Measurements from ENCODE around the gene MKKS. TPM values are rescaled to one million over a fixed set of nuclear protein-coding genes. Genes with fewer than 3 reads are reported as not detected.
A peak's percentile ranks its signal among the peaks of the same experiment; 100 is the strongest.

Gene MKKS
- total and polyA plus RNA-seq, 2 of the 13 experiments (the other 11 are each of a cell fraction or from before 2014, with no cell fraction given): 26.7 to 34.5 TPM

DNA sequence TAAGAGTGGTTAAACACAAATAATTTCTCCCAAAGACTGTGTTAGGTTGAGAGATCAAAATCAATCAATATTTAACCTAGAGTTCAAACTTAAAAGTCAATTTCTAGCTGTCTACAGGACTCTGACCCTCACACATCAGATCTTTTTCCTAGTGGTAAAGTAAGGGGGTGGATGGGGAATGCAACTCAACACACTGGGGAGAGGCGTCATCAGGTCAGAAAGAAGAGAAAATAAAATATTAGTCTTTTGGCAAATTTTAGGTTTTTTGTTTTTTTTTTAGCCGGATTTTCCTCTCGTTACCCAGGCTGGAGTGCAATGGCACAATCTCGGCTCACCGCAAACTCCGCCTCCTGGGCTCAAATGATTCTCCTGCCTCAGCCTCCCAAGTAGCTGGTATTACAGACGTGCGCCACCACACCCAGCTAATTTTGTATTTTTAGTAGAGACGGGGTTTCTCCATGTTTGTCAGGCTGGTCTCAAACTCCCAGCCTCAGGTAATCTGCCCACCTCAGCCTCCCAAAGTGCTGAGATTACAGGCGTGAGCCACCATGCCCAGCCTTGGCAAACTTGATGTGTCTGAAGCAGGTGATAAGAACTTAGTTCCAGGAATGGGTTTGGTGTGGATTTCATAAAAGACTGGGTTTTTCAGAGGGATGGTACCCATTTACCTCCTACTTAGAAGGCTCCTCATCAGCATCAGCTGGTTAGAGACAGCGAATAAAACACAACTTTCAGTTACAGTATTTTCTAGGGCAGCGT, 65.9 kb downstream of the MKKS start (continued):
- TF ChIP-seq SMAD1 (CRISPR knock-in tag; IDR thresholded peaks at IDR 0.05; ENCODE audit: borderline replicate concordance, low read depth): no peak
- no peak for TF ChIP-seq ATF3 (CRISPR knock-in tag; IDR thresholded peaks at IDR 0.05)
- no peak for TF ChIP-seq ATRX (CRISPR knock-in tag; IDR thresholded peaks at IDR 0.05; ENCODE audit: borderline replicate concordance)
- no peak for TF ChIP-seq KDM2A (CRISPR knock-in tag; IDR thresholded peaks at IDR 0.05; ENCODE audit: borderline replicate concordance, low read depth)
- TF ChIP-seq, protein P1, sequence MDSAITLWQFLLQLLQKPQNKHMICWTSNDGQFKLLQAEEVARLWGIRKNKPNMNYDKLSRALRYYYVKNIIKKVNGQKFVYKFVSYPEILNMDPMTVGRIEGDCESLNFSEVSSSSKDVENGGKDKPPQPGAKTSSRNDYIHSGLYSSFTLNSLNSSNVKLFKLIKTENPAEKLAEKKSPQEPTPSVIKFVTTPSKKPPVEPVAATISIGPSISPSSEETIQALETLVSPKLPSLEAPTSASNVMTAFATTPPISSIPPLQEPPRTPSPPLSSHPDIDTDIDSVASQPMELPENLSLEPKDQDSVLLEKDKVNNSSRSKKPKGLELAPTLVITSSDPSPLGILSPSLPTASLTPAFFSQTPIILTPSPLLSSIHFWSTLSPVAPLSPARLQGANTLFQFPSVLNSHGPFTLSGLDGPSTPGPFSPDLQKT (CRISPR knock-in tag; IDR thresholded peaks at IDR 0.05; ENCODE audit: borderline replicate concordance): no peak
- TF ChIP-seq ZNF468 (CRISPR knock-in tag; IDR thresholded peaks at IDR 0.05): no peak
- TF ChIP-seq, protein P2, sequence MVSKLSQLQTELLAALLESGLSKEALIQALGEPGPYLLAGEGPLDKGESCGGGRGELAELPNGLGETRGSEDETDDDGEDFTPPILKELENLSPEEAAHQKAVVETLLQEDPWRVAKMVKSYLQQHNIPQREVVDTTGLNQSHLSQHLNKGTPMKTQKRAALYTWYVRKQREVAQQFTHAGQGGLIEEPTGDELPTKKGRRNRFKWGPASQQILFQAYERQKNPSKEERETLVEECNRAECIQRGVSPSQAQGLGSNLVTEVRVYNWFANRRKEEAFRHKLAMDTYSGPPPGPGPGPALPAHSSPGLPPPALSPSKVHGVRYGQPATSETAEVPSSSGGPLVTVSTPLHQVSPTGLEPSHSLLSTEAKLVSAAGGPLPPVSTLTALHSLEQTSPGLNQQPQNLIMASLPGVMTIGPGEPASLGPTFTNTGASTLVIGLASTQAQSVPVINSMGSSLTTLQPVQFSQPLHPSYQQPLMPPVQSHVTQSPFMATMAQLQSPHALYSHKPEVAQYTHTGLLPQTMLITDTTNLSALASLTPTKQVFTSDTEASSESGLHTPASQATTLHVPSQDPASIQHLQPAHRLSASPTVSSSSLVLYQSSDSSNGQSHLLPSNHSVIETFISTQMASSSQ (IDR thresholded peaks at IDR 0.05; ENCODE audit: low read depth): peak; percentile 91
- TF ChIP-seq, protein P2 (CRISPR knock-in tag; IDR thresholded peaks at IDR 0.05; ENCODE audit: borderline replicate concordance): peak; percentile 81; the same call in 1 of the 2 replicates
- peak; percentile 44; the same call in 1 of the 2 replicates for TF ChIP-seq TOE1 (CRISPR knock-in tag; IDR thresholded peaks at IDR 0.05)
- no peak for TF ChIP-seq AKAP8 (CRISPR knock-in tag; IDR thresholded peaks at IDR 0.05)
- no peak for TF ChIP-seq PCBP2 (optimal IDR thresholded peaks at IDR 0.05; ENCODE audit: low read depth, low read length, poor library complexity, severe bottlenecking)
- TF ChIP-seq ZNF883 (CRISPR knock-in tag; IDR thresholded peaks at IDR 0.05; ENCODE audit: not compliant biosample characterization): no peak
- TF ChIP-seq ZKSCAN1 (IDR thresholded peaks at IDR 0.05; ENCODE audit: low read length): 0 out of 2 replicates have a peak, but pooled peaks have one; percentile 6
- TF ChIP-seq MIER3 (CRISPR knock-in tag; IDR thresholded peaks at IDR 0.05; ENCODE audit: borderline replicate concordance): peak; percentile 63; the same call in 1 of the 2 replicates
- TF ChIP-seq PAF1 (CRISPR knock-in tag; IDR thresholded peaks at IDR 0.05): no peak
- TF ChIP-seq PRDM15 (CRISPR knock-in tag; IDR thresholded peaks at IDR 0.05): no peak
- TF ChIP-seq FOXJ3 (CRISPR knock-in tag; IDR thresholded peaks at IDR 0.05; ENCODE audit: borderline replicate concordance): peak; percentile 90; the same call in 1 of the 2 replicates

All from HepG2 (cell line).